Measurements from ENCODE around the gene SHANK3.

GRCh38 chr22:50691521-50691920 lies 18.9 kb downstream of the SHANK3 start:
- peak; percentile 82 for TF ChIP-seq CTCF (IDR thresholded peaks at IDR 0.05)
- no peak for TF ChIP-seq ZFX (IDR thresholded peaks at IDR 0.05; ENCODE audit: borderline replicate concordance)

Data from 22Rv1 (cell line).